Endothelial cell of hepatic sinusoid (primary cell): Measurements from ENCODE around the gene METTL17.

ENCODE experiments used
- in situ Hi-C: cut with HindIII; loops from 2 replicates; pipeline ENCODE4 v1.10.0; 2017; ENCODE audit warnings: low sequenced_read_pairs

The METTL17 gene

GRCh38 chr14:21041676-21042433 lies 52.1 kb downstream of the METTL17 start, which contains the start of gene RNASE7:
Gene RNASE7 (plus strand): TSS chr14:21042362. CDS start chr14:21042993, 631 bp downstream.
- in situ Hi-C loops = loop anchor here (5.0 kb wide), 1 partner anchor 65 kb away; no protein-coding TSS in a partner anchor

DNA sequence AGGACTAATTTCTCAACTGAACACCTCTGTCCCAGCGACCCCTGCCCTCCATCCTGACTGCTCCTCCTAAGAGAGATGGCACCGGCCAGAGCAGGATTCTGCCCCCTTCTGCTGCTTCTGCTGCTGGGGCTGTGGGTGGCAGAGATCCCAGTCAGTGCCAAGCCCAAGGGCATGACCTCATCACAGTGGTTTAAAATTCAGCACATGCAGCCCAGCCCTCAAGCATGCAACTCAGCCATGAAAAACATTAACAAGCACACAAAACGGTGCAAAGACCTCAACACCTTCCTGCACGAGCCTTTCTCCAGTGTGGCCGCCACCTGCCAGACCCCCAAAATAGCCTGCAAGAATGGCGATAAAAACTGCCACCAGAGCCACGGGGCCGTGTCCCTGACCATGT lies 53.1 kb downstream of the METTL17 start:
- in situ Hi-C loops = loop anchor here (5.0 kb wide), 1 partner anchor 64 kb away; no protein-coding TSS in a partner anchor

DNA sequence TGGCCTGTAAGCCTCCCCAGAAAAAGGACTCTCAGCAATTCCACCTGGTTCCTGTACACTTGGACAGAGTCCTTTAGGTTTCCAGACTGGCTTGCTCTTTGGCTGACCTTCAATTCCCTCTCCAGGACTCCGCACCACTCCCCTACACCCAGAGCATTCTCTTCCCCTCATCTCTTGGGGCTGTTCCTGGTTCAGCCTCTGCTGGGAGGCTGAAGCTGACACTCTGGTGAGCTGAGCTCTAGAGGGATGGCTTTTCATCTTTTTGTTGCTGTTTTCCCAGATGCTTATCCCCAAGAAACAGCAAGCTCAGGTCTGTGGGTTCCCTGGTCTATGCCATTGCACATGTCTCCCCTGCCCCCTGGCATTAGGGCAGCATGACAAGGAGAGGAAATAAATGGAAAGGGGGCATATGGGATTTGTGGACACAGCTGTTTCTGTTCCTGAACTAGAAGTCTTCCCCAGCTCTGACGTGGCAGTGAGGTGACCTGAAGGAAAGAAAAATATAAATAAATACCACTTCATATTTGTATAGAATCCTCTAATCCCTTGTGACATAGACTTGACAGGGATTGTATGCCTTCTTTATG lies 53.7 kb downstream of the METTL17 start:
- in situ Hi-C loops = loop anchor here (5.0 kb wide), 1 partner anchor 64 kb away; no protein-coding TSS in a partner anchor

DNA sequence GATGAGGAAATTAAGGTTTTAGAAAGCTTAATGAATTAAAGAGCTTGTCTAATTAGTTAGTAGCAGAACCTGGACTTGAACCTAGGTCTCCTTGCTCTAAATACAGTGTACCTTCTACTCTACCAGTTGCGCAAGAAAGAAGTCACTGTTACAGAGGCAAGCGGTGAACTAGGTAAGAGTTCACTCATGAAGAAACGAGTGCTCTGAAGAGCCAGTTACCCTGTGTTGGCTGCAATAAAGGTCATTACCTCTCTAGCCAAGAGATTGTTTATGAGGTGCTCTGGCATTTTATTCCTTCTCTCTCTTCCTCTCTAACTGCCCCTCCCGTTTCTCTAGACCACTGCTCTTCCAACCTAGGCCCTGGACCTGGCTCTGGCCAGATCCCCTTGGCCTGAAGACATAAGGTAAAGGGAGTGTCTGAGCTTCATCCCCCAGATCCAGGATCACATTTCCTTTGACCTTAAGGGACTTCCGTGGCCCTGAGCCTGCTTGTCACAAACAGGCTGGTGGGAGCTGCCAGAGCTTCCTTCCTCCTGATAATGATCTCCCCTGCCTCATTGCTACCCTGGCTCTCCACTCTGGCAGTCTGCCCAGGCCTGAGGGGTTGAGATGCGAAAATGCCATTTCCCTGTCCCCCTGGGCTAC lies 54.3 kb downstream of the METTL17 start:
- in situ Hi-C loops = loop anchor here (5.0 kb wide), 1 partner anchor 63 kb away; no protein-coding TSS in a partner anchor
